Common myeloid progenitor, CD34-positive (primary cell): ENCODE measurements around the gene CPO.
A peak's percentile ranks its signal among the peaks of the same experiment; 100 is the strongest.

ENCODE experiments used
- CTCF ChIA-PET: fragments of 350-600 bp; sonication (Branson Sonifier 250); formaldehyde crosslinking; loops from one replicate; lab custom pipeline; 2021; ENCODE audit warnings: antibody characterized with exemption; lab: Charles Lee
- POLR2A ChIA-PET: fragments of 350-600 bp; sonication (Branson Sonifier 250); formaldehyde crosslinking; loops from one replicate; lab custom pipeline; 2021; ENCODE audit warnings: antibody characterized with exemption; lab: Charles Lee
- DNase-seq, 3 donors: peaks; one replicate each; pipeline versions ENCODE4 v3.0.0 to v3.0.0-alpha.2; 2013
- H3K27ac ChIP-seq, 2 experiments: 1 replicate in 1 of 2; 2 replicates in 1 of 2; pipeline ENCODE4 v1.7.0; 2013; ENCODE audit warnings: inconsistent platforms in 2 of 2, low read length in 2 of 2, mild to moderate bottlenecking in 2 of 2, low read depth in 1 of 2, moderate library complexity in 1 of 2; ENCODE audit not compliant: severe bottlenecking in 2 of 2, insufficient read depth in 1 of 2, poor library complexity in 1 of 2
- H3K27me3 ChIP-seq, 5 experiments: replicated peaks in 2 of 5; 1 replicate in 3 of 5; 2 replicates in 2 of 5; pipeline versions ENCODE4 v1.6.1 to v1.7.0; 2013; ENCODE audit warnings: low read length in 4 of 5, mild to moderate bottlenecking in 2 of 5, moderate library complexity in 2 of 5, inconsistent platforms in 1 of 5; ENCODE audit not compliant: insufficient read depth in 5 of 5, control insufficient read depth in 4 of 5
- H3K36me3 ChIP-seq, 4 experiments: 1 replicate in 2 of 4; 2 replicates in 2 of 4; pipeline versions ENCODE4 v1.6.1 to v1.7.0; 2013; ENCODE audit warnings: low read length in 3 of 4, control low read depth in 1 of 4, mild to moderate bottlenecking in 1 of 4; ENCODE audit not compliant: control insufficient read depth in 4 of 4, insufficient read depth in 4 of 4
- H3K4me1 ChIP-seq, 4 experiments: 1 replicate in 3 of 4; 2 replicates in 1 of 4; pipeline versions ENCODE4 v1.6.1 to v1.7.1; 2013; ENCODE audit warnings: low read length in 3 of 4, mild to moderate bottlenecking in 3 of 4, control low read depth in 1 of 4, inconsistent platforms in 1 of 4, moderate library complexity in 1 of 4; ENCODE audit not compliant: control insufficient read depth in 4 of 4, insufficient read depth in 4 of 4; ENCODE audit errors: control extremely low read depth in 1 of 4
- H3K4me3 ChIP-seq, 7 experiments: 1 replicate in 4 of 7; 2 replicates in 3 of 7; pipeline versions ENCODE4 v1.5.1 to v1.7.0; 2013; ENCODE audit warnings: mild to moderate bottlenecking in 7 of 7, low read length in 6 of 7, moderate library complexity in 6 of 7, inconsistent platforms in 2 of 7, low read depth in 2 of 7, control low read depth in 1 of 7; ENCODE audit not compliant: insufficient read depth in 4 of 7, control insufficient read depth in 1 of 7; ENCODE audit errors: extremely low read depth in 1 of 7
- H3K9me3 ChIP-seq, 5 experiments: 1 replicate in 4 of 5; 2 replicates in 1 of 5; pipeline versions ENCODE4 v1.6.1 to v1.7.1; 2013; ENCODE audit warnings: low read length in 4 of 5, mild to moderate bottlenecking in 2 of 5, inconsistent platforms in 1 of 5, low read depth in 1 of 5, moderate library complexity in 1 of 5; ENCODE audit not compliant: control insufficient read depth in 4 of 5, insufficient read depth in 2 of 5; ENCODE audit errors: control extremely low read depth in 1 of 5
- WGBS: methylation state at CpG from one replicate; pipeline ENCODE4 v1.1.5; 2013; ENCODE audit not compliant: insufficient coverage; 5-methylcytosine and 5-hydroxymethylcytosine counted together

The CPO gene

GRCh38 chr2:206993964-206994363 is 54.6 kb downstream of the CPO start:
- DNase-seq, result peak in 2 of 3 donors; percentile 50 to 69

GRCh38 chr2:206996556-206997065 is 57.3 kb downstream of the CPO start:
- Histone ChIP-seq H3K27me3 (no peaks in the 10 kb centered on the region), H3K36me3 (no peaks in the 10 kb centered on the region), H3K4me3 (no peak overlapping the region), H3K4me1 (peaks cover 0 to 17% (median 7%) of the 10 kb centered on the region in 4 experiments), H3K9me3 (peaks cover 0 to 6% (median 0%) of the 10 kb centered on the region in 5 experiments), H3K27ac (no peak overlapping the region)
- ChIA-PET POLR2A (no interaction called here), CTCF (interaction anchor here (0.6 to 0.7 kb wide), 2 partner anchors 144 to 314 kb away, joined by 3 read pairs; no protein-coding TSS in a partner anchor)
- no peak for DNase-seq

More at GRCh38 chr2:206993964-206994363, 54.6 kb downstream of the CPO start:
- no peak overlapping the region for H3K27ac ChIP-seq
- peaks cover 0 to 6% (median 0%) of the 10 kb centered on the region in 5 experiments for H3K9me3 ChIP-seq
- WGBS, result 0% methylated on average over 1 of the region's 4 CpGs
- H3K4me1 ChIP-seq, result peaks cover 0 to 30% (median 18%) of the 10 kb centered on the region in 4 experiments
- POLR2A ChIA-PET, result no interaction called here
- H3K36me3 ChIP-seq, result no peaks in the 10 kb centered on the region
- no peak overlapping the region for H3K4me3 ChIP-seq
- CTCF ChIA-PET, result interaction anchor here (0.6 to 1.7 kb wide), 4 partner anchors 11 to 480 kb away, joined by 3 to 4 read pairs (median 4); no protein-coding TSS in a partner anchor
- no peaks in the 10 kb centered on the region for H3K27me3 ChIP-seq

DNA sequence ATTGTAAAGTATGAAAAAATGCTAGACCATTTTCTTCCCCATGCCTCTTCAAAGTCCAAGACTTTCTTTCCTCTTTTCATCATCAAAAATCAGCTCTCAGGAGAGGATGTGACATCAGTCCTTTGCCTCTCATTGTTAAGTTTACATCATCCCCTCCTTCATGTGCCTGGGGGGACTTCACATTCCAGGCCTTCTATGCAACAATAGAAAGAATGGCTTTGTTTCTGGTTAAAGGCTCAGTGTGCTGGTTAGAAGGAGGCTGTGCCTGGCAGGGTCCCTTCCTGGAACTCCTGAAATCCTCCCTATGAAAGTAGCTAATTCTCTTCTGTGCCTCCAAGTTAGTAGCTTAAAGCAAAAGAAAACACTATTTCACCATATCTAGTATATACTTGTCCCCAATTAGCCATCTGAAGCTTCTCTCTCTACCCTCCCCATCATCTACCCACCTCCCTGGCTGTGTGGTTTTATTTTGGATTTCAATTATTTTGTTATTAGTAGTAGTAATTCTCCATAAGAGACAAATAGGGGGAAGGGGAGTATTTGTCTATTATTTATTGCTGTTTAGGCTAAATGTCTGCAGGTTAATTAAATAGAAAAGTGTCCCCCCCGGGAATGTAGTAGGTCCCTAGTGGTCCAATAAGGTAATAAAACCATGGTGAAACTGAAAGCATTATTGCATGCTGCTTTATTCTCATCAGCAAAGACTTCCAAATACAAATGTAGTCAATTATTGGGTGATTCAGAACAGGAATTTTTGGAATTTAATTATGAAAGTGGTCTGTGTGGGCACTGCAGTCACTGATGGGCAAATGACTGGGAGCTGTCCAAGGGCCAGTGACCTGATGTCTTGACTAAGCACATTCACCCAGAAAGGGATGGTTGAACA is 69.0 kb downstream of the CPO start:
- ChIA-PET CTCF (interaction anchor here (0.7 to 1.4 kb wide), 2 partner anchors 13 to 148 kb away, joined by 3 read pairs; no protein-coding TSS in a partner anchor), POLR2A (no interaction called here)
- Histone ChIP-seq H3K36me3 (no peaks in the 10 kb centered on the region), H3K27ac (no peak overlapping the region), H3K4me1 (no peaks in the 10 kb centered on the region), H3K27me3 (no peaks in the 10 kb centered on the region), H3K4me3 (no peak overlapping the region), H3K9me3 (no peaks in the 10 kb centered on the region)
- DNase-seq, result peak in 2 of 3 donors; percentile 28
- 50% methylated on average over 1 of the region's 1 CpG for WGBS

DNA sequence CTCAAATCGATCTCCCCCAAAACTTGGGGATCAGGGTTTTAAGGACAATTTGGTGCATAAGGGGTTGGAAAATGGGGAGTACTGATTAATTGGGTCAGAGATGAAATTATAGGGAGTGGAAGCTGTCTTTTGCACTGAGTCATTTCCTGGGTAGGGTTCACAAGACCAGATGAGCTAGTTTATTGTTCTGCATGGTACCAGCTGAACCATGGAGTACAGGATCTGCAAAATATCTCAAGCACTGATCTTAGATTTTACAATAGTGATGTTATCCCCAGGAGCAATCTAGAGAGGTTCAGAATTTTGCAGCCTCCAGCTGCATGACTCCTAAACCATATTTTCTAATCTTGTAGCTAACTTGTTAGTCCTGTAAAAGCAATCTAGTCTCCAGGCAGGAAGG is 73.1 kb downstream of the CPO start:
- POLR2A ChIA-PET, result no interaction called here
- no peak overlapping the region for H3K27ac ChIP-seq
- CTCF ChIA-PET, result no interaction called here
- 100% methylated on average over 1 of the region's 1 CpG for WGBS
- no peak overlapping the region for H3K4me3 ChIP-seq
- no peaks in the 10 kb centered on the region for H3K9me3 ChIP-seq
- H3K36me3 ChIP-seq, result no peaks in the 10 kb centered on the region
- no peak for DNase-seq
- no peaks in the 10 kb centered on the region for H3K4me1 ChIP-seq
- H3K27me3 ChIP-seq, result no peaks in the 10 kb centered on the region

- ChIA-PET CTCF (no interaction called here), POLR2A (no interaction called here)
- no peak for DNase-seq
- no peaks in the 10 kb centered on the region for H3K4me1 ChIP-seq
- H3K27ac ChIP-seq, result no peak overlapping the region
- no peaks in the 10 kb centered on the region for H3K36me3 ChIP-seq
- no peaks in the 10 kb centered on the region for H3K9me3 ChIP-seq
- H3K4me3 ChIP-seq, result no peak overlapping the region
- WGBS, result no CpG with 5 or more reads among the region's 2 CpGs
- H3K27me3 ChIP-seq, result no peaks in the 10 kb centered on the region
Observed at GRCh38 chr2:207014424-207014823, 75.1 kb downstream of the CPO start.

- no peak for DNase-seq
- Histone ChIP-seq H3K27ac (no peak overlapping the region), H3K9me3 (no peaks in the 10 kb centered on the region), H3K4me3 (no peak overlapping the region), H3K36me3 (no peaks in the 10 kb centered on the region), H3K4me1 (no peaks in the 10 kb centered on the region), H3K27me3 (no peaks in the 10 kb centered on the region)
- 100% methylated on average over 2 of the region's 3 CpGs for WGBS
- POLR2A ChIA-PET, result no interaction called here
- CTCF ChIA-PET, result no interaction called here
Observed at GRCh38 chr2:207015901-207016300, 76.6 kb downstream of the CPO start.
